NCI-H146 treated with DMSO at 0.1 percent for 48 hours (cell line): Measurements from ENCODE around the gene ADAM21.
"Not testable (repeated sequence)": the region's sequence is repeated elsewhere in the genome, so short reads cannot be mapped to it uniquely, and the experiment has no call there.

ENCODE experiments used
- DNase-seq: peaks from one replicate; lab custom pipeline; 2025; ENCODE audit not compliant: unreplicated experiment; lab: John Stamatoyannopoulos, UW

Gene ADAM21

GRCh38 chr14:70451874-70452273 is at the start of gene ADAM21:
ADAM21 (plus strand) TSS chr14:70452174; CDS start chr14:70457500, 5,326 bp downstream.
- no peak for DNase-seq

DNA sequence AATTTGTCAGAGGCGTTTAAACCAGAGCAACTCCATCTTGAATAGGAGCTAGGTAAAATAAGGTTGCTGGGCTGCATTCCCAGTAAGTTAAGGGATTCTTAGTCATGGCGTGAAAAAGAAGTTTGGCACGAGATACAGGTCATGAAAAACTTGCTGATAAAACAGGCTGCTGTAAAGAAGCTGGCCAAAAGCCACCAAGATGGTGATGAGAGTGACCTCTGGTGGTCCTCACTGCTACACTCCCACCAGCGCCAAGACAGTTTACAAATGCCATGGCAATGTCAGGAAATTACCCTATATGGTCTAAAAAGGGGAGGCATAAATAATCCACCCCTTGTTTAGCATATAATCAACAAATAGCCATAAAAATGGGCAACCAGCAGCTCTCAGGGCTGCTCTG is 48.6 kb upstream of the ADAM21 start:
- DNase-seq, result not testable (repeated sequence)

- not testable (repeated sequence) for DNase-seq
Measured at GRCh38 chr14:70406216-70406615, 45.8 kb upstream of the ADAM21 start.

DNA sequence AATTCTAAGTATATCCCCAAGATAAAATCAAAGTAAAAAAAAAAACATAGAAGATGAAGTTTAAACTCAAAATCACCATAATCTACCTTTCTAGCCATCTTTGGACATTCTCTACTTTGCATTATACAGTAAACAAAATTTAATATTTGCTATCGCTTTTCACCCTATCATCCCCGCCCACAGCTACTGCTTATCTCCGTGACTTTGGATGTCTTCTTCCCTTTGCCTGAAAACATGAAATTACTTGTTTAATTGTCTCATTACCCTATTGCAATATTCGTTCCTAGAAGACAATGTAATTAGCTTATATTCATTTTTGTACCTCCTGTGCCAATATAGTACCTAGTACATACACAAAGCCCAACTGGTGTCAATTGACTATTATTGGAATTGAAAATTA is 44.4 kb upstream of the ADAM21 start:
- no peak for DNase-seq

GRCh38 chr14:70415788-70416187 is 36.2 kb upstream of the ADAM21 start:
- no peak for DNase-seq

GRCh38 chr14:70416338-70416724 is 35.6 kb upstream of the ADAM21 start:
- DNase-seq, result peak; percentile 5

DNA sequence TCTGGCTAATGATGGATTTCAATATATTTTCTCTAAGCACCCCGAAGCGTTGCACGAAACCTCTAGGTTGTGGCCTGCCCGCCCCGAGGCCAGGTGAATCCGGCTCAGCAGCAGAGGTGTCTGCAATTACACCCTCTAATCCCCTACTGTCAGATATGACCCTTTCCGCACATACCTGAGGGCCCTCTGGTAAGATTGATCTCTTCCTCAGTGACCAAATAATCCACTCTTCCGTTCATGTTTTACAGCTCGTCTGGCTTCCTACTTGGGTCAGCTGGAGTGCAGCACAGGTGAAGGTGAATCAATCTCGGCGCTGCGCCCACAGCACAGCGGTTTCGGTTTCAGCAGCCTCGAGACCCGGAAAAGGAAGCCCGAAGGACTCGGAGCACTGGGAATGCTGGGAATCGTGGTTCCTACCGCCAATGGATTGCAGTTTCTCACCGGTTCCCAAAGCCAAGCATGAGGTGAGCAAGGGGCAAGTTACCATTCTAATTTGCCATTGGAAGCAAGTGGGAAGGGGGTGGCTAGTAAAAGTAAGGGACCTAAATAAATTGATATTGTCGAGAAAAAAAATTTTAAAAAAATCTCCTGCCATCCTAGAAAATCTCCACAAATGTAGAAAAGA is 35.1 kb upstream of the ADAM21 start, which contains the start of gene SYNJ2BP:
Gene SYNJ2BP (minus strand): TSS at position 366 of the 625 bp plus-strand sequence. CDS start 127 bp downstream, at position 239.
- DNase-seq, result peak; percentile 62

DNA sequence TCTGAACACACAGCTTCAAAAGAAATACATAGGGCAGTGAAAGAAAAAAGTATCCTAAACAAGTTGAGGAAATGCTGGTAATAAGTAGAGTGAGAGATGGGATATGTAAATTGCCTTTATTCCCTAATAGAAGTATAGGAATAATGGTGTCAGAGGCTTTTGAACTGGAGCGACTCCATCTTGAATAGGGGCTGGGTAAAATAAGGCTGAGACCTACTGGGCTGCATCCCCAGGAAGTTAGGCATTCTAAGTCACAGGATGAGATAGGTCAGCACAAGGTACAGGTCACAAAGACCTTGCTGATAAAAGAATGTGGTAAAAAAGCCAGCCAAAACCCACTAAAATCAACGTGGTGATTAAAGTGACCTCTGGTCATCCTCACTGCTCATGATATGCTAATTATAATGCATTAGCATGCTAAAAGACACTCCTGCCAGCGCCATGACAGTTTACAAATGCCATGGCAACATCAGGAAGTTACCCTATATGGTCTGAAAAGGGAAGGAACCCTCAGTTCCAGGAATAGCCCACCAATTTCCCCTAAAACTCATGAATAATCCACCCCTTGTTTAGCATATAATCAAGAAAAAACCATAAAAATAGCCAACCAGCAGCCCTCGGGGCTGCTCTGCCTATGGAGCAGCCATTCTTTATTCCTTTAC is 32.6 kb upstream of the ADAM21 start:
- not testable (repeated sequence) for DNase-seq

DNA sequence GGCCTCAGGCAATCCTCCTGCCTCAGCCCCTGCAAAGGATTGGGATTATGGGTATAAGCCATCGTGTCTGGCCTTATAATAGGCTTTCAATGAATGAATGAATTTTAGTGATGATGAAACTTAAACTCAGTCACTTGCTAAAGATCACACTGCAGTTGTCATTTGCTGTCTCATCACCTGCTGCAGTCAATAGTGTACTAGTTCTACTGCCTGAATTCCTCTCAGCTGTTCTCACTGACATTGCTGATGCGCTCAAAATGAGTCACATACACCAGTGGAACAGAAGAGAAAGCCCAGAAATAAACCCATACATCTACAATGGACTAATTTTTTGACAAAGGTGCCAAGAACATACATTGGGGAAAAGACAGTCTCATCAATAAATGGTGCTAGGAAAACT is 29.4 kb upstream of the ADAM21 start:
- DNase-seq, result no peak

GRCh38 chr14:70425354-70425753 is 26.6 kb upstream of the ADAM21 start:
- no peak for DNase-seq

GRCh38 chr14:70426555-70426954 is 25.4 kb upstream of the ADAM21 start:
- DNase-seq, result not testable (repeated sequence)

GRCh38 chr14:70436867-70437266 is 15.1 kb upstream of the ADAM21 start:
- no peak for DNase-seq

- no peak for DNase-seq
Measured at GRCh38 chr14:70441641-70442040, 10.3 kb upstream of the ADAM21 start.

DNA sequence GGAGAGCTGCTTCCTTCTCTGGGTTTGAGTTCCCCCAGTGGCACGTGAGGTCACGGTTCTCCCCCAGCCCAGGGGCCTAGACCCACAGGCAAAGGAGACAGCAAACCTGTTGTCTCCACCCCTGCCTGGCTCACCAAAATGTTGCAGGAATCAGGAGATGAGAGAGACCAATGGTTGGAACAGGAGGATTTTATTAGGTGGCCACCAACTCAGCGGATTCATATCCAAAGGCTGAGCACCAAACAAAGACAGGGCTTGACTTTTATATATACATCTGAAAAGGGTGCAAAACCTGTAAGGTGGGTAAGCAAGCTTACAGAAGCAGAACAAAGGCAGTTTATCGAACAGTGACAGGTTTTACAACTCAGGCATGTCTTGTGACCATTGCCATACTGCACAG is 9.2 kb upstream of the ADAM21 start:
- DNase-seq, result no peak

DNA sequence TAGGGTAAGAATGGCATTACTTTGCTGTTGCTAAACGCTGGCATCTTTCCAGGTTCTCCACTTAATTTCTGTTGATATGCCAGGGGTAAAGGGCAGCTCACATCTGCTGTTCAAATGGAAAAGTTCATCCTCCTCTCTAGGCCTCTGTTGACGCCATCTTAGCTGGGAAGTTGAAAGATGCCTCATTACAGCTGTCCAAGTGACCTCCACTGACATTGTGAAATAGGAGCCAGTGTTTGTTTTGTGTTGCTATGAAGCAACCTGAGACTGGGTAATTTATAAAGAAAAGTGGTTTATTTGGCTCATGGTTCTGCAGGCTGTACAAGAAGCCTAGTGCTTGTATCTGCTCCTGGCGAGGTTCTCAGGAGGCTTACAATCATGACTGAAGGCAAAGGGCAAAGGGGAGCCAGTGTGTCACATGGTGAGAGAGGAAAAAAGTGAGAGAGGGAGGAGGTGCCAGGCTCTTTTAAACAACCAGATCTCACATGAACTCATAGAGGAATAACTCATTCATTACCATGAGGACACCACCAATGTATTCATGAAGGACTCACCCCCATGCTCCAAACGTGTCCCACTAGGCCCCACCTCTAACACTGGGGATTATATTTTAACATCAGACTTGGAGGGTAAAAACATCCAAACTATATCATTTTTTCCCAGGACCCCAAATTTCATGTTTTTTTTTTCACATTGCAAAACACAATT is 3.2 kb upstream of the ADAM21 start:
- no peak for DNase-seq

DNA sequence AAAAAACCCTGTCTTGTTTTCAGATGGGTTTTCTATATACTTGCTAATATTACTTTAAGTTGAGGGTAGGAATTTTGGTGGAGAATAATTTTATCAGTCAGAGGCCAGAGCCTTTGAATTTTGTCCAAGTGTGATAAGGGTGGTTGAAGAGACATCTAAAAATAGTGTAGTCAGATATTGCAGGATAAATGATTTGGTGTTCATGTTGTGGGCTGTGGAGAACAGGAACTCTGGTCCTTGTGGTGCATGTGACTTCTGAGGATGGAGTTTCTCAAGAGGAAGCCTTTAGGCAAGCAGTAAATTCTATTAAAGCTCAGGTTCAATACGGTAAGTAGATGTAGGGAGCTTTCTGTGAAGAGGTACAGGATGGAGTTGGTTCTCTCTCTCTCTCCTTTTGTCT is 2.8 kb downstream of the ADAM21 start:
- no peak for DNase-seq

GRCh38 chr14:70468731-70469130 is 16.8 kb downstream of the ADAM21 start:
- DNase-seq, result no peak

GRCh38 chr14:70470863-70471563 is 19.0 kb downstream of the ADAM21 start:
- DNase-seq, result not testable (repeated sequence)

- DNase-seq, result no peak
Measured at GRCh38 chr14:70472253-70473159, 20.5 kb downstream of the ADAM21 start.

DNA sequence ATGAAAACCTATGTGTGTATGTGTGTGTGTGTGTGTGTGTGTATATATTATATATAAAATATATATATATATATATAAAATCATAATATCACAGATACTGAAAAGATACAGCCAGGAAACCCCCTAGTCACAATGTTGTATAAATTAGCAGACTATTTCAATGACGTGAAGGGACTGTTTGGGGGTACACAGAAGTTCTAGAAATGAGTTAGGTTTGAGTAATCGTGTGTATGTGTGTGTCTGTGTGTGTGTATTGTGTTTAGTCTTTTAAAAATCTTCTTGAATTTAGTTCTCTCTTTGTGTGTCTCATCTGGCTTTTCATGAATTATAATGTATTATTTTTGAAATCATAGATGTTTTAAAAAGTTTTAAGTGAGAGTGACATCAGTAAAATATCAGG is 21.9 kb downstream of the ADAM21 start:
- no peak for DNase-seq
